H9 (cell line): ENCODE data around the gene GXYLT2. TPM values are rescaled to one million over a fixed set of nuclear protein-coding genes. Genes with fewer than 3 reads are reported as not detected.

Experiments
- DNase-seq: peaks from one replicate; pipeline ENCODE4 v3.0.0-alpha.2; 2017
- H2AFZ ChIP-seq: one replicate; pipeline ENCODE4 v1.6.1; 2013; ENCODE audit warnings: mild to moderate bottlenecking, low read length, control low read depth, moderate library complexity
- H2AK5ac ChIP-seq: 2 replicates; pipeline ENCODE4 v1.6.1; 2013; ENCODE audit warnings: low read length, control low read depth, mixed read lengths; ENCODE audit not compliant: insufficient read length
- H2BK120ac ChIP-seq: one replicate; pipeline ENCODE4 v1.6.1; 2013; ENCODE audit warnings: low read depth, mild to moderate bottlenecking, low read length, control low read depth, inconsistent platforms; ENCODE audit not compliant: poor library complexity, severe bottlenecking
- H2BK12ac ChIP-seq: 2 replicates; pipeline ENCODE4 v1.6.1; 2013; ENCODE audit warnings: low read length, control low read depth, mixed read lengths, low read depth; ENCODE audit not compliant: insufficient read length
- H2BK15ac ChIP-seq: 2 replicates; pipeline ENCODE4 v1.6.1; 2013; ENCODE audit warnings: low read depth, low read length, control low read depth
- H2BK20ac ChIP-seq: one replicate; pipeline ENCODE4 v1.6.1; 2013; ENCODE audit warnings: low read depth, mild to moderate bottlenecking, low read length, control low read depth, inconsistent platforms; ENCODE audit not compliant: poor library complexity, severe bottlenecking
- H2BK5ac ChIP-seq: 2 replicates; pipeline ENCODE4 v1.6.1; 2013; ENCODE audit warnings: low read length, control low read depth, mixed read lengths; ENCODE audit not compliant: insufficient read length
- H3K14ac ChIP-seq: 2 replicates; pipeline ENCODE4 v1.6.1; 2013; ENCODE audit warnings: low read length, control low read depth; ENCODE audit not compliant: insufficient read depth
- H3K18ac ChIP-seq: 2 replicates; pipeline ENCODE4 v1.6.1; 2013; ENCODE audit warnings: low read depth, mild to moderate bottlenecking, mixed read lengths, low read length, control low read depth; ENCODE audit not compliant: insufficient read length
- H3K23ac ChIP-seq: 2 replicates; pipeline ENCODE4 v1.6.1; 2013; ENCODE audit warnings: low read length, control low read depth, mixed read lengths, low read depth; ENCODE audit not compliant: insufficient read length
- H3K23me2 ChIP-seq: 2 replicates; pipeline ENCODE4 v1.6.1; 2013; ENCODE audit warnings: low read depth, mild to moderate bottlenecking, mixed read lengths, low read length, control low read depth; ENCODE audit not compliant: insufficient read length, poor library complexity, severe bottlenecking
- H3K27ac ChIP-seq: 2 replicates; pipeline ENCODE4 v1.5.1; 2013; ENCODE audit warnings: low read length, control low read depth, mixed read lengths, low read depth; ENCODE audit not compliant: insufficient read length
- H3K27me3 ChIP-seq: 2 replicates; pipeline ENCODE4 v1.6.1; 2013; ENCODE audit warnings: low read length, control low read depth, inconsistent platforms; ENCODE audit not compliant: insufficient read depth
- H3K4ac ChIP-seq: 2 replicates; pipeline ENCODE4 v1.6.1; 2013; ENCODE audit warnings: low read depth, mild to moderate bottlenecking, control low read depth, inconsistent platforms, low read length, moderate library complexity
- H3K4me1 ChIP-seq: 2 replicates; pipeline ENCODE4 v1.6.1; 2013; ENCODE audit warnings: low read length, control low read depth, inconsistent platforms; ENCODE audit not compliant: insufficient read depth
- H3K4me2 ChIP-seq: 2 replicates; pipeline ENCODE4 v1.6.1; 2013; ENCODE audit warnings: low read length, control low read depth, mixed read lengths; ENCODE audit not compliant: insufficient read length, insufficient read depth
- H3K56ac ChIP-seq: 2 replicates; pipeline ENCODE4 v1.6.1; 2013; ENCODE audit warnings: low read depth, mild to moderate bottlenecking, mixed read lengths, low read length, control low read depth; ENCODE audit not compliant: insufficient read length
- H3K79me1 ChIP-seq: 2 replicates; pipeline ENCODE4 v1.6.1; 2013; ENCODE audit warnings: low read depth, mild to moderate bottlenecking, moderate library complexity, low read length, control low read depth, inconsistent platforms; ENCODE audit not compliant: insufficient read depth, poor library complexity, severe bottlenecking
- H3K79me2 ChIP-seq: 2 replicates; pipeline ENCODE4 v1.6.1; 2013; ENCODE audit warnings: low read length, control low read depth, inconsistent platforms; ENCODE audit not compliant: insufficient read depth
- H3K9ac ChIP-seq: 2 replicates; pipeline ENCODE4 v1.6.1; 2013; ENCODE audit warnings: low read length, control low read depth, mixed read lengths; ENCODE audit not compliant: insufficient read length; ENCODE audit errors: extremely low read depth
- H3K9me3 ChIP-seq: one replicate; pipeline ENCODE4 v1.6.1; 2013; ENCODE audit warnings: low read depth, low read length, inconsistent platforms; ENCODE audit not compliant: control insufficient read depth
- H3T11ph ChIP-seq: one replicate; pipeline ENCODE4 v1.6.1; 2013; ENCODE audit warnings: mild to moderate bottlenecking, low read length, control low read depth, inconsistent platforms
- H4K20me1 ChIP-seq: one replicate; pipeline ENCODE4 v1.6.1; 2013; ENCODE audit not compliant: control insufficient read depth, insufficient read length, insufficient read depth
- H4K5ac ChIP-seq: 2 replicates; pipeline ENCODE4 v1.6.1; 2013; ENCODE audit warnings: low read depth, mild to moderate bottlenecking, mixed read lengths, low read length, control low read depth; ENCODE audit not compliant: insufficient read length
- H4K8ac ChIP-seq: replicated peaks from 2 replicates; pipeline ENCODE4 v1.6.1; 2013; ENCODE audit warnings: low read length, control low read depth, mixed read lengths, low read depth; ENCODE audit not compliant: insufficient read length
- H4K91ac ChIP-seq: 2 replicates; pipeline ENCODE4 v1.6.1; 2013; ENCODE audit warnings: low read depth, mild to moderate bottlenecking, moderate library complexity, mixed read lengths, low read length, control low read depth; ENCODE audit not compliant: insufficient read length
- H3K27ac Mint-ChIP-seq, 3 experiments: 2 replicates in 2 of 3; 3 replicates in 1 of 3; pipeline ENCODE4 v1.8.0; 2020 to 2021; ENCODE audit warnings: mixed read lengths in 3 of 3, mild to moderate bottlenecking in 1 of 3, moderate library complexity in 1 of 3
- H3K27me3 Mint-ChIP-seq: 2 replicates; pipeline ENCODE4 v1.8.0; 2021; ENCODE audit warnings: low read depth, mild to moderate bottlenecking, moderate library complexity, mixed read lengths
- H3K36me3 Mint-ChIP-seq, 3 experiments: 2 replicates in 2 of 3; 3 replicates in 1 of 3; pipeline ENCODE4 v1.8.0; 2020 to 2021; ENCODE audit warnings: low read depth in 3 of 3, mixed read lengths in 3 of 3; ENCODE audit not compliant: insufficient read depth in 1 of 3
- H3K4me1 Mint-ChIP-seq, 2 experiments: 2 replicates each; pipeline ENCODE4 v1.8.0; 2020; ENCODE audit warnings: mixed read lengths in 2 of 2
- H3K4me3 Mint-ChIP-seq, 2 experiments: 2 replicates in 1 of 2; 3 replicates in 1 of 2; pipeline ENCODE4 v1.8.0; 2020 to 2021; ENCODE audit warnings: mild to moderate bottlenecking in 2 of 2, mixed read lengths in 2 of 2, moderate library complexity in 1 of 2
- H3K9me3 Mint-ChIP-seq, 2 experiments: 2 replicates in 1 of 2; 3 replicates in 1 of 2; pipeline ENCODE4 v1.8.0; 2020; ENCODE audit warnings: mild to moderate bottlenecking in 2 of 2, mixed read lengths in 2 of 2, moderate library complexity in 1 of 2
- WGBS: extraction: QIAGEN DNeasy Blood & Tissue Kit; methylation state at CpG from one replicate; pipeline ENCODE4 v1.1.7; 2013; ENCODE audit warnings: missing lambda C conversion rate, low lambda C conversion rate, mixed read lengths; ENCODE audit not compliant: insufficient read length; ENCODE audit errors: extremely low coverage; 5-methylcytosine and 5-hydroxymethylcytosine counted together
- total RNA-seq: library from RNA; stranded (reverse); gene quantifications from 2 replicates; pipeline ENCODE4 v1.2.1, GENCODE V29; 2021
- TF ChIP-seq, protein P1 (sequence below): fragments of 200-600 bp; sonication (generic); conservative IDR thresholded peaks from 3 replicates; pipeline ENCODE4 v1.8.0; 2021; ENCODE audit warnings: antibody characterized with exemption, mild to moderate bottlenecking

GXYLT2 gene
- total RNA-seq, 1 experiment from 2014 or later: 2.0 TPM

DNA sequence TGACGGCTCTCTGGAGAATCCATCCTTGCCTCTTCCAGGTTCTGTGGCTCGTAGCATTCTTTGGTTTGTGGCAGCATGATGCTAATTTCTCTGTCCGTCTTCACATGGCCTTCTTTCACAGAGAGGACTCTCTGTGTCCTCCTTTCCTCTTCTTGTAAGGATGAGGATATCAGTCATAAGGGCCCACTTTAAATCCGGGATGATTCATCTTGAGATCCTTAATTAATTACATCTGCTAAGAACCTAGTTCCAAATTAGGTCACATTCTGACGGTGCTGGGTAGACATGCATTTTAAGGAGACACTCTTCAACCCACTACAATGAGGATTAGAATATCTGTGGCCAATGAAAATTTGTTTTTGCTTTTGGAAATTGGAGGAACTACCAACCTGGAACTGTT is 15.7 kb upstream of the GXYLT2 start:
- Histone ChIP-seq H4K8ac (no peak overlapping the region), H4K20me1 (no peaks in the 10 kb centered on the region), H3K56ac (no peak overlapping the region), H3K4me2 (no peak overlapping the region), H2AFZ (no peak overlapping the region), H3T11ph (no peak overlapping the region), H3K4me1 (no peaks in the 10 kb centered on the region), H3K79me2 (no peaks in the 10 kb centered on the region), H2BK15ac (no peak overlapping the region), H4K5ac (no peak overlapping the region), H4K91ac (no peak overlapping the region), H3K79me1 (no peaks in the 10 kb centered on the region), H3K27ac (no peak overlapping the region), H2BK5ac (no peak overlapping the region), H3K18ac (no peak overlapping the region), H3K23me2 (no peaks in the 10 kb centered on the region), H3K4ac (no peak overlapping the region), H2BK120ac (no peak overlapping the region), H3K23ac (no peak overlapping the region), H2AK5ac (no peak overlapping the region), H3K14ac (no peak overlapping the region), H3K9me3 (no peaks in the 10 kb centered on the region), H3K27me3 (no peaks in the 10 kb centered on the region), H2BK12ac (no peak overlapping the region), H2BK20ac (no peak overlapping the region), H3K9ac (no peak overlapping the region)
- H3K27ac Mint-ChIP-seq: no peak overlapping the region
- no peaks in the 10 kb centered on the region; a peak in 1 of 5 replicates for H3K9me3 Mint-ChIP-seq
- TF ChIP-seq, protein P1, sequence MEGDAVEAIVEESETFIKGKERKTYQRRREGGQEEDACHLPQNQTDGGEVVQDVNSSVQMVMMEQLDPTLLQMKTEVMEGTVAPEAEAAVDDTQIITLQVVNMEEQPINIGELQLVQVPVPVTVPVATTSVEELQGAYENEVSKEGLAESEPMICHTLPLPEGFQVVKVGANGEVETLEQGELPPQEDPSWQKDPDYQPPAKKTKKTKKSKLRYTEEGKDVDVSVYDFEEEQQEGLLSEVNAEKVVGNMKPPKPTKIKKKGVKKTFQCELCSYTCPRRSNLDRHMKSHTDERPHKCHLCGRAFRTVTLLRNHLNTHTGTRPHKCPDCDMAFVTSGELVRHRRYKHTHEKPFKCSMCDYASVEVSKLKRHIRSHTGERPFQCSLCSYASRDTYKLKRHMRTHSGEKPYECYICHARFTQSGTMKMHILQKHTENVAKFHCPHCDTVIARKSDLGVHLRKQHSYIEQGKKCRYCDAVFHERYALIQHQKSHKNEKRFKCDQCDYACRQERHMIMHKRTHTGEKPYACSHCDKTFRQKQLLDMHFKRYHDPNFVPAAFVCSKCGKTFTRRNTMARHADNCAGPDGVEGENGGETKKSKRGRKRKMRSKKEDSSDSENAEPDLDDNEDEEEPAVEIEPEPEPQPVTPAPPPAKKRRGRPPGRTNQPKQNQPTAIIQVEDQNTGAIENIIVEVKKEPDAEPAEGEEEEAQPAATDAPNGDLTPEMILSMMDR: no peak
- H3K4me3 Mint-ChIP-seq: no peak overlapping the region
- H3K36me3 Mint-ChIP-seq: no peaks in the 10 kb centered on the region
- H3K4me1 Mint-ChIP-seq: no peaks in the 10 kb centered on the region
- WGBS: no CpG with 5 or more reads among the region's 5 CpGs
- peaks cover 15% of the 10 kb centered on the region for H3K27me3 Mint-ChIP-seq
- no peak for DNase-seq
